HG03432 (cell line): ENCODE data around the gene PHGDH.
A peak's percentile ranks its signal among the peaks of the same experiment; 100 is the strongest.
"Not testable (repeated sequence)": the region's sequence is repeated elsewhere in the genome, so short reads cannot be mapped to it uniquely, and the experiment has no call there.

Experiments
- ATAC-seq: cut with Tn5 transposase; IDR thresholded peaks from one replicate; pipeline ENCODE4 v1.9.1; 2021; ENCODE audit warnings: mild to moderate bottlenecking, moderate library complexity; ENCODE audit not compliant: unreplicated experiment

PHGDH gene

GRCh38 chr1:119696863-119697262 lies 14.9 kb upstream of the PHGDH start:
- ATAC-seq: not testable (repeated sequence)

GRCh38 chr1:119697598-119697997 lies 14.1 kb upstream of the PHGDH start:
- no peak for ATAC-seq

- ATAC-seq: no peak
Observed at GRCh38 chr1:119700326-119700725, 11.4 kb upstream of the PHGDH start.

- no peak for ATAC-seq
Observed at GRCh38 chr1:119701659-119702058, 10.1 kb upstream of the PHGDH start.

GRCh38 chr1:119702384-119702783 lies 9.3 kb upstream of the PHGDH start:
- ATAC-seq: no peak

GRCh38 chr1:119703666-119704450 lies 7.9 kb upstream of the PHGDH start:
- no peak for ATAC-seq

DNA sequence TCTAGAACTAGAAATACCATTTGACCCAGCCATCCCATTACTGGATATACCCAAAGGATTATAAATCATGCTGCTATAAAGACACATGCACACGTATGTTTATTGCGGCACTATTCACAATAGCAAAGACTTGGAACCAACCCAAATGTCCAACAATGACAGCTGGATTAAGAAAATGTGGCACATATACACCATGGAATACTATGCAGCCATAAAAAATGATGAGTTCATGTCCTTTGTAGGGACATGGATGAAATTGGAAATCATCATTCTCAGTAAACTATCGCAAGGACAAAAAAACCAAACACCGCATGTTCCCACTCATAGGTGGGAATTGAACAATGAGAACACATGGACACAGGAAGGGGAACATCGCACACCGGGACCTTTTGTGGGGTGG lies 5.1 kb upstream of the PHGDH start:
- not testable (repeated sequence) for ATAC-seq

DNA sequence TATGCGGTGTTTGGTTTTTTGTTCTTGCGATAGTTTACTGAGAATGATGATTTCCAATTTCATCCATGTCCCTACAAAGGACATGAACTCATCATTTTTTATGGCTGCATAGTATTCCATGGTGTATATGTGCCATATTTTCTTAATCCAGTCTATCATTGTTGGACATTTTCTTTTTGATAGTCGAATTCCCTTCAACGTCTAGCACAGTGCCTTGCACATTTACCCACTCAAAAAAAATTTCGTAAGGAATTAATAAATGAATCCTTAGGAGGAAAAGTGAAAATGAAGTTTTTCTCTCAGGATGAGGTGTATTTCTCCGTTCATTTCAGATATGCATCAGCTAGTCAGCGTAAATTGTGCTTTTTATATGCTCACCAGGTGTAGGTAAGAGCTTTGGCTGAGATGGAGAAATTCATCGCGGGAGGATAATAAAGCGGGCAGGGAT lies 354 bp upstream of the PHGDH start:
- ATAC-seq: not testable (repeated sequence)

DNA sequence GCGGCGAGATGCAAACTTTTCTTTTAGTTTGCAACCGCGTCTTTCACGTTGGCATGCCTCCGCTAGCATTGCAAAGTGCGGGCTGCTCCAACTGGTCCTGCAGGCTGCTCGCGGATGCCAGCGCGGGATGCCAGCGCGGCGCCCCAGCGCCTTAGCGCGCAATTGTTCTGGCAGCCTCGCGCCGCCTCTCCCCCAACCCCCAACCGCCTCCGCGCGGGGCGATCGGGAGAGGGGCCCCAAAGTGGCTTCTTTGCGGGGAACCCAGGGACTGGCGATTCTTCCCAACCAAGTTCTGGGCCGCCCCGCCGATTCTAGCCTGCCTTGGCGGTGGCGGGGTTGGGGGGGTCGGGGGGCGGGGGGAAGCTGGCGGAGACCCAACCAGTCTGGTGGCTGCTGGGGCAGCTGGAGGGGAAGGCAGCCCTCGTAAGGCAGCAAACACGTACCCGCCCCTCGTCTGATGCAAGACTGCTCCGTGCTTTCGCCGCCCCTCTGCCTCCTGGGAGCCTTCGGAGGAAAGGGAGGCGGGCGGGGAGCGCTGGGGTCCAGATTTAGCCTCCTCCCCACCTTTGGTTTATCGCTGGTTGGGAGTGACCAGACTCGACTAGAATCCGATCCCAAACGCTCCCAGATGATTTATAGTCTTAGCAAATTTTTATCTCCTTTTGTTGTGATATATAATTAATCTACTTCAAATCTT lies 756 bp downstream of the PHGDH start:
- peak; percentile 54 for ATAC-seq

- ATAC-seq: no peak
Observed at GRCh38 chr1:119713039-119713748, 1.5 kb downstream of the PHGDH start.

- no peak for ATAC-seq
Observed at GRCh38 chr1:119713749-119714456, 2.2 kb downstream of the PHGDH start.

DNA sequence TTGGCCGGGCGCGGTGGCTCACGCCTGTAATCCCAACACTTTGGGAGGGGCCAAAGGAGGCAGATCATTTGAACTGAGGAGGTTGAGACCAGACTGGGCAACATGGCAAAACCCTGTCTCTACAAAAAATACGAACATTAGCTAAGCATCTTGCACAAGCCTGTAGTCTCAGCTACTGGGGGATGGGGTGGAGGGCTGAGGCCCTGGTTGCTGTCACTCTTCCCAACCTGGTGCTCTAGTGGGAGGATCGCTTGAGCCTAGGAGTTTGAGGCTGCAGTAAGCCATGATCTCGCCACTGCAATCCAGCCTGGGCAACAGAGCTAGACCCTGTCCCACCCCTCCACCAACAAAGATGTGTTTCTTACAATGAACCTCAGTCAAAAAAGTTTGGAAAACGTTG lies 2.8 kb downstream of the PHGDH start:
- ATAC-seq: no peak

GRCh38 chr1:119715542-119715941 lies 3.8 kb downstream of the PHGDH start:
- ATAC-seq: no peak

DNA sequence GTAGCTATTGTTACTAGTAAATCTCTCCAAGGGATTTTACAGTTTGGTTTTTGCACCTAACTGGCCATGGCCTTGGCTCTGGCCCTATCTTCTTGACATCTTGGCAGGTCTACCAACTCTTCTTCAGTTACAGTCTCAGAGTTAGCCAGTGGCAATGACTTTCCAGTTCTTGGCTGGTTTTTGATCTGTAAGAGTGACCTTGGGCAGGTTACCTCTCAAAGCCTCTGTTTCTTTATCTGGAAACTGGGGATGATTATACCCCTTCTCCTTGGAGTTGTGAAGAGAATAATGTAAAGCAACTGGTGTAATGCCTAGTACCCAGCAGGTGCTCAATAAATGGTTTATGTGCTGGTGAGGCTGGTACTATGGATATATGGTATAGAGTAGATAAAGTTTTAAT lies 6.7 kb downstream of the PHGDH start:
- no peak for ATAC-seq

GRCh38 chr1:119718972-119719371 lies 7.2 kb downstream of the PHGDH start:
- ATAC-seq: no peak

DNA sequence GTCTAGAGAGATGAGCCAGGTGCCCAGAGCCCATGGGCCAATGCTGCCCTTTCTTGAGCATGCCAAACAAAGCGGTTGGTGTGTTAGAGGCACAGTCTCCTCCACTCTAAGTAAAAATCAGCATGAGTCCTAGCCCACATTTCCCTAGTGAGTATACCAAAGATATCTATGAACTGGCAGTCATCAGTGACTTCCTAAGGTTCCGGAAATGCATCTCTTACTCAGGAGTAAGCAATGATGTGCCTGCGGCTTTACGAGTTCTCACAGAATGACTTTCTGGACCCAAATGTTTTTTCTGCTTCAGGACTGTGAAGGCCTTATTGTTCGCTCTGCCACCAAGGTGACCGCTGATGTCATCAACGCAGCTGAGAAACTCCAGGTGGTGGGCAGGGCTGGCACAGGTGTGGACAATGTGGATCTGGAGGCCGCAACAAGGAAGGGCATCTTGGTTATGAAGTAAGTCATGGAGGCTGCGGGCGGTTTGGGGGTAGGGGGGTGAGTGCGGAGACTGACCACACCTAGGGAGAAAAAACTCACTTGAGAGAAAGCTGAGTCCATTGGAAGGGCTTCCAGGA lies 9.2 kb downstream of the PHGDH start:
- no peak for ATAC-seq

DNA sequence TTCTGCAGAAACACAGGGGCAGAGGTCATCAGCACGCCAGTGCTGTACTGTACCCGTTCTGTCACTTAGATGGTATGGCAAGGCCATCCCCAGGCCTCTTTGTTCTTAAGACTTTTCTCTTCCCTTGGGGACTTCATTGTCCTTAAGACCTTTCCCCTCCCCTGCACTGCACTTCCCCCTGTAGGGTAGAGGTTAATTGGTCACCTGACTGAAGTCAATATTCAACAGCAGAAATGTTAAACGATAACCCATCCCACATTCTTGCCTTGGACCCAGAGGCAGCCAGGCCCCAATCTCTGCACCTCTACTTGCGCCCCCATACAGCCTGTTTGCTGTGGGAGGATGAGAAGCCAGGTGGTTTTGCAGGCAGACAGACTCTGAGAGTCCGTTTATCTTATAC lies 10.2 kb downstream of the PHGDH start:
- no peak for ATAC-seq

DNA sequence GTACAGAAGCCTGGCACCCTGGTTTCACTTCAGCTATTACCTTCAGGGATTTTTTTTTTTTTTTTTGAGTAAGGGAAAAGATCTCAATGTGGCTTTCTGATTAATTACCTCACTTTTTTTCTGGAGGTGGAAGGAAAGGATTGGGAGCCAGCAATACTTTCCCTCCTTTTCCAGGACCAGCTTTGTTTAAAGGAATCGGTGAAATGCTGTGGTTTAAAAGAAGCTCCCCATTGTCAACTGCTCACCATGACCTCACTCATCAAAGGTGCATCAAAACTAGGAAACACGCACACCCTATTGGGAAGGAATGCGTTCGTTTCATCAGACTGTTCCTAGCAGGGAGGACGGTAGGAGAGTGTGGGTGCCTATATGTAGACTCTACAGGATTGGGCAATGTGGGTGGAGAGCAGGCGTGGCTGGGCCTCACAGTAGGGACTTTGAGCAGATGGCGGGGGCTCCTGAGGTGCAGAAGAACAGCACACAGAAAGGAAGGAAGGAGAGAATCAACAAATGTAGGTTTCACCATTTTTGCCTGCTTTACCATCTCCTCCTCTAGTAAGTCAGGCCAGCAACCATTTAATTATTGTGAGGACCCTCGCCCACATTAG lies 13.0 kb downstream of the PHGDH start:
- ATAC-seq: no peak

GRCh38 chr1:119725626-119726025 lies 13.9 kb downstream of the PHGDH start:
- no peak for ATAC-seq

DNA sequence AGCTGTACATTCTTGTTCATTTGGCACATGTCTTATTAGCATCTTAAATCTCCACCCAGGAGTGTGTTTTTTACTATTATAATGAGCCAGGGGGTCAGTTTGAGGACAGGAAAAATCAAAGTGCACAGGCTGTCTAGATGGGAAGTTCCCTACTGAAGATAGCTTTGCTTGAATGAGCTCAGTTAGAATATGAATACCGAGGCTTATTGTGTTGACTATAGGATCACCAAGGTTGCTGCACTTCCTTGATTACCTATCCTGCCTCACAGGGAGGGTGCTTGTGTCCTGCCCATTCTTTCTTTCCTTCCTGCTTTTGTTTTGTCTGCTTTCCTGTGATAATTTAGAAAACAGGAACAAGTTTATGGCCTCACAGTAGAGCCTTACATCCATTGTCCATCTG lies 16.3 kb downstream of the PHGDH start:
- ATAC-seq: peak; percentile 69
